ENCODE results near the gene PTGDR2.

GRCh38 chr11:60858236-60858635 lies 2.5 kb upstream of the PTGDR2 start:
- no peak for TF ChIP-seq CTCF (IDR thresholded peaks at IDR 0.05; ENCODE audit: insufficient read depth, low read depth, low read length)
- no peak for TF ChIP-seq EZH2 (IDR thresholded peaks at IDR 0.05; ENCODE audit: insufficient read depth, low read length)
